Mammary epithelial cell (primary cell): ENCODE results near the gene KPNA4.
"Not testable (repeated sequence)": the region's sequence is repeated elsewhere in the genome, so short reads cannot be mapped to it uniquely, and the experiment has no call there.

ENCODE experiments used
- EZH2 ChIP-seq: IDR thresholded peaks from 2 replicates; pipeline ENCODE4 v1.6.1; 2012; ENCODE audit warnings: low read length, inconsistent platforms, borderline replicate concordance
- TF ChIP-seq, protein P1 (sequence below), 2 donors: IDR thresholded peaks in 1 of 2; conservative IDR thresholded peaks in 1 of 2; 2 replicates each; pipeline ENCODE4 v1.5.1; 2011 to 2012; ENCODE audit warnings: inconsistent platforms in 2 of 2, low read length in 2 of 2, mild to moderate bottlenecking in 2 of 2, control low read depth in 1 of 2, low read depth in 1 of 2; ENCODE audit not compliant: insufficient read depth in 1 of 2; ENCODE audit errors: extremely low read depth in 1 of 2

DNA sequence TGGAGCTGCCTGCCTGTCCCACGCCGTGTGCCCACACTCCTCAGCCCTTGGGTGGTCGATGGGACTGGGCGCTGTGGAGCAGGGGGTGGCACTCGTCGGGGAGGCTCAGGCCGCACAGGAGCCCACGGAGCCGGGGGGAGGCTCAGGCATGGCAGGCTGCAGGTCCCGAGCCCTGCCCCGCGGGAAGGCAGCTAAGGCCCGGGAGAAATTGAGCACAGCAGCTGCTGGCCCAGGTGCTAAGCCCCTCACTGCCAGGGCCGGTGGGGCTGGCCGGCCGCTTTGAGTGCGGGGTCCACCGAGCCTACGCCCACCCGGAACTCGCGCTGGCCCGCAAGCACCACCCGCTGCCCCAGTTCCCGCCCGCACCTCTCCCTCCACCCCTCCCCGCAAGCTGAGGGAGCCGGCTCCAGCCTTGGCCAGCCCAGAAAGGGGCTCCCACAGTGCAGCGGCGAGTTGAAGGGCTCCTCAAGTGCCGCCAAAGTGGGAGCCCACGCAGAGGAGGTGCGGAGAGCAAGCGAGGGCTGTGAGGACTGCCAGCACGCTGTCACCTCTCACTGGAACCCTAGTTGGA is 8.7 kb upstream of the KPNA4 start:
- TF ChIP-seq, protein P1, sequence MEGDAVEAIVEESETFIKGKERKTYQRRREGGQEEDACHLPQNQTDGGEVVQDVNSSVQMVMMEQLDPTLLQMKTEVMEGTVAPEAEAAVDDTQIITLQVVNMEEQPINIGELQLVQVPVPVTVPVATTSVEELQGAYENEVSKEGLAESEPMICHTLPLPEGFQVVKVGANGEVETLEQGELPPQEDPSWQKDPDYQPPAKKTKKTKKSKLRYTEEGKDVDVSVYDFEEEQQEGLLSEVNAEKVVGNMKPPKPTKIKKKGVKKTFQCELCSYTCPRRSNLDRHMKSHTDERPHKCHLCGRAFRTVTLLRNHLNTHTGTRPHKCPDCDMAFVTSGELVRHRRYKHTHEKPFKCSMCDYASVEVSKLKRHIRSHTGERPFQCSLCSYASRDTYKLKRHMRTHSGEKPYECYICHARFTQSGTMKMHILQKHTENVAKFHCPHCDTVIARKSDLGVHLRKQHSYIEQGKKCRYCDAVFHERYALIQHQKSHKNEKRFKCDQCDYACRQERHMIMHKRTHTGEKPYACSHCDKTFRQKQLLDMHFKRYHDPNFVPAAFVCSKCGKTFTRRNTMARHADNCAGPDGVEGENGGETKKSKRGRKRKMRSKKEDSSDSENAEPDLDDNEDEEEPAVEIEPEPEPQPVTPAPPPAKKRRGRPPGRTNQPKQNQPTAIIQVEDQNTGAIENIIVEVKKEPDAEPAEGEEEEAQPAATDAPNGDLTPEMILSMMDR (conservative IDR thresholded peaks at IDR 0.05 in 1 of 2, IDR thresholded peaks at IDR 0.05 in 1 of 2; ENCODE audit: extremely low read depth in 1 of 2, insufficient read depth in 1 of 2, low read depth in 1 of 2, low read length in 2 of 2): not testable (repeated sequence)
- TF ChIP-seq EZH2: not testable (repeated sequence)
